Osteoblast (primary cell): ENCODE measurements around the gene ANKRD55. TPM values are rescaled to one million over a fixed set of nuclear protein-coding genes. Genes with fewer than 3 reads are reported as not detected.

ENCODE experiments used
- DNase-seq: peaks from one replicate; pipeline ENCODE4 v3.0.0; 2011; ENCODE audit warnings: low spot score, mixed read lengths; ENCODE audit not compliant: insufficient read length; ENCODE audit errors: missing footprints
- H2AFZ ChIP-seq: 2 replicates; pipeline ENCODE4 v1.6.0; 2011; ENCODE audit warnings: mild to moderate bottlenecking, low read length
- H3K27ac ChIP-seq: 2 replicates; pipeline ENCODE4 v1.5.1; 2011; ENCODE audit warnings: mild to moderate bottlenecking, low read depth, low read length, moderate library complexity
- H3K27me3 ChIP-seq: 2 replicates; pipeline ENCODE4 v1.6.0; 2012; ENCODE audit warnings: mild to moderate bottlenecking, control low read depth, inconsistent platforms, low read length, moderate library complexity; ENCODE audit not compliant: insufficient read depth
- H3K36me3 ChIP-seq: 2 replicates; pipeline ENCODE4 v1.5.1; 2011; ENCODE audit warnings: mild to moderate bottlenecking, low read length, control low read depth, moderate library complexity; ENCODE audit not compliant: insufficient read depth
- H3K4me1 ChIP-seq: 2 replicates; pipeline ENCODE4 v1.5.1; 2011; ENCODE audit warnings: mild to moderate bottlenecking, low read length, control low read depth, moderate library complexity; ENCODE audit not compliant: insufficient read depth
- H3K4me2 ChIP-seq: 2 replicates; pipeline ENCODE4 v1.6.0; 2011; ENCODE audit warnings: mild to moderate bottlenecking, low read length; ENCODE audit not compliant: insufficient read depth
- H3K4me3 ChIP-seq: fragments of 200-600 bp; sonication (generic); 3 replicates; pipeline ENCODE4 v1.5.1; 2012; ENCODE audit warnings: mild to moderate bottlenecking, low read length, inconsistent platforms; ENCODE audit not compliant: insufficient read depth
- H3K79me2 ChIP-seq: 2 replicates; pipeline ENCODE4 v1.6.0; 2012; ENCODE audit warnings: mild to moderate bottlenecking, low read length, control low read depth, inconsistent platforms; ENCODE audit not compliant: insufficient read depth
- H3K9me3 ChIP-seq: 2 replicates; pipeline ENCODE4 v1.5.1; 2011; ENCODE audit warnings: low read depth, low read length, control low read depth
- H4K20me1 ChIP-seq: 2 replicates; pipeline ENCODE4 v1.6.0; 2012; ENCODE audit warnings: mild to moderate bottlenecking, low read length, control low read depth; ENCODE audit not compliant: insufficient read depth
- total RNA-seq: library from RNA; depleted of rRNA; stranded (reverse); fragments of >200 nt; gene quantifications from 2 replicates; pipeline ENCODE4 v1.2.3, GENCODE V29; 2012
- TF ChIP-seq, protein P1 (sequence below): IDR thresholded peaks from 2 replicates; pipeline ENCODE4 v1.5.1; 2011; ENCODE audit warnings: mild to moderate bottlenecking, low read depth, low read length, moderate library complexity; ENCODE audit errors: extremely low read depth

The ANKRD55 gene
- total RNA-seq, 1 donor = not detected

DNA sequence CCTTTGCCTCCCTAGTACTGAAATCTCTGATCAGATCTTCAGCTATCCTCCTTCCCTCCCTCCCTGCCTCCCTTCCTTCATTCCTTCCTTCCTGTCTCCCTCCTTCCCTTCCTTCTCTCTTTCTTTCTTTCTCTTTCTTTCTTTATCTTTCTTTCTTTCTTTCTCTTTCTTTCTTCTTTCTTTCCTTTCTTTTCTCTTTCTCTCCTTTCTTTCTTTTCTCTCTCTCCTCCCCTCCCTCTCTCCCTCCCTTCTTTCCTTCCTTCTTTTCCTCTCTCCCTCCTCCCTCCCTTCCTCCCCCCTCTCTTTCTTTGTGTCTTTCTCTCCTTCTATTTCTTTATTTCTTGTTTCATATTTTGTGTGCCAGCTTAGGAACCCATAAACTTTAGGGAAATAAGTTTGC, 23.9 kb upstream of the ANKRD55 start:
- Histone ChIP-seq H3K27me3 (no peaks in the 10 kb centered on the region), H4K20me1 (no peaks in the 10 kb centered on the region), H3K4me3 (no peak overlapping the region), H3K9me3 (no peaks in the 10 kb centered on the region), H3K36me3 (no peaks in the 10 kb centered on the region), H3K4me1 (peaks cover 8% of the 10 kb centered on the region), H2AFZ (no peak overlapping the region), H3K27ac (no peak overlapping the region), H3K79me2 (no peaks in the 10 kb centered on the region), H3K4me2 (no peak overlapping the region)
- TF ChIP-seq, protein P1, sequence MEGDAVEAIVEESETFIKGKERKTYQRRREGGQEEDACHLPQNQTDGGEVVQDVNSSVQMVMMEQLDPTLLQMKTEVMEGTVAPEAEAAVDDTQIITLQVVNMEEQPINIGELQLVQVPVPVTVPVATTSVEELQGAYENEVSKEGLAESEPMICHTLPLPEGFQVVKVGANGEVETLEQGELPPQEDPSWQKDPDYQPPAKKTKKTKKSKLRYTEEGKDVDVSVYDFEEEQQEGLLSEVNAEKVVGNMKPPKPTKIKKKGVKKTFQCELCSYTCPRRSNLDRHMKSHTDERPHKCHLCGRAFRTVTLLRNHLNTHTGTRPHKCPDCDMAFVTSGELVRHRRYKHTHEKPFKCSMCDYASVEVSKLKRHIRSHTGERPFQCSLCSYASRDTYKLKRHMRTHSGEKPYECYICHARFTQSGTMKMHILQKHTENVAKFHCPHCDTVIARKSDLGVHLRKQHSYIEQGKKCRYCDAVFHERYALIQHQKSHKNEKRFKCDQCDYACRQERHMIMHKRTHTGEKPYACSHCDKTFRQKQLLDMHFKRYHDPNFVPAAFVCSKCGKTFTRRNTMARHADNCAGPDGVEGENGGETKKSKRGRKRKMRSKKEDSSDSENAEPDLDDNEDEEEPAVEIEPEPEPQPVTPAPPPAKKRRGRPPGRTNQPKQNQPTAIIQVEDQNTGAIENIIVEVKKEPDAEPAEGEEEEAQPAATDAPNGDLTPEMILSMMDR = no peak
- no peak for DNase-seq

- Histone ChIP-seq H3K79me2 (no peaks in the 10 kb centered on the region), H3K9me3 (no peaks in the 10 kb centered on the region), H3K4me1 (peaks cover 8% of the 10 kb centered on the region), H3K4me2 (no peak overlapping the region), H3K27me3 (no peaks in the 10 kb centered on the region), H2AFZ (no peak overlapping the region), H4K20me1 (no peaks in the 10 kb centered on the region), H3K36me3 (no peaks in the 10 kb centered on the region), H3K4me3 (no peak overlapping the region), H3K27ac (no peak overlapping the region)
- DNase-seq = no peak
- TF ChIP-seq, protein P1 = no peak
These were observed 22.4 kb upstream of the ANKRD55 start for GRCh38 chr5:56255502-56255901.

GRCh38 chr5:56253924-56254323, 20.8 kb upstream of the ANKRD55 start:
- TF ChIP-seq, protein P1 = no peak
- no peak overlapping the region for H2AFZ ChIP-seq

GRCh38 chr5:56253126-56253525, 20.0 kb upstream of the ANKRD55 start:
- H3K36me3 ChIP-seq = no peaks in the 10 kb centered on the region
- TF ChIP-seq, protein P1 = no peak
- no peak for DNase-seq
- H2AFZ ChIP-seq = no peak overlapping the region
- peaks cover under 1% of the 10 kb centered on the region for H3K4me1 ChIP-seq
- H3K27me3 ChIP-seq = no peaks in the 10 kb centered on the region
- no peaks in the 10 kb centered on the region for H3K79me2 ChIP-seq
- H3K9me3 ChIP-seq = no peaks in the 10 kb centered on the region
- H3K4me2 ChIP-seq = no peak overlapping the region
- H3K4me3 ChIP-seq = no peak overlapping the region
- no peak overlapping the region for H3K27ac ChIP-seq
- no peaks in the 10 kb centered on the region for H4K20me1 ChIP-seq

More at GRCh38 chr5:56253924-56254323, 20.8 kb upstream of the ANKRD55 start:
- Histone ChIP-seq H3K4me3 (no peak overlapping the region), H3K27ac (no peak overlapping the region), H3K36me3 (no peaks in the 10 kb centered on the region), H3K79me2 (no peaks in the 10 kb centered on the region), H3K4me1 (no peaks in the 10 kb centered on the region), H3K4me2 (no peak overlapping the region), H4K20me1 (no peaks in the 10 kb centered on the region), H3K9me3 (no peaks in the 10 kb centered on the region), H3K27me3 (no peaks in the 10 kb centered on the region)
- DNase-seq = no peak
